Tibial artery (tissue), 4 donors: ENCODE results near the gene HINFP.

Experiments used
- DNase-seq, 2 donors: peaks; one replicate each; pipeline ENCODE4 v3.0.0-alpha.2; 2019
- H3K27ac ChIP-seq, 2 donors: fragments of 200-600 bp; sonication (generic) in 1 of 2; 1 replicate in 1 of 2; 2 replicates in 1 of 2; pipeline ENCODE4 v1.5.1; 2018 to 2019; ENCODE audit warnings: mild to moderate bottlenecking in 1 of 2
- H3K27me3 ChIP-seq, 2 donors: fragments of 200-600 bp; sonication (generic) in 1 of 2; one replicate each; pipeline versions ENCODE4 v1.5.1 to v1.6.0; 2016 to 2019
- H3K36me3 ChIP-seq, 3 donors: fragments of 200-600 bp; sonication (generic) in 2 of 3; one replicate each; pipeline ENCODE4 v1.5.1; 2016 to 2019; ENCODE audit warnings: mild to moderate bottlenecking in 2 of 3
- H3K4me1 ChIP-seq, 4 donors: fragments of 200-600 bp; sonication (generic) in 2 of 4; 1 replicate in 3 of 4; 2 replicates in 1 of 4; pipeline ENCODE4 v1.5.1; 2016 to 2019
- H3K4me3 ChIP-seq, 2 donors: fragments of 200-600 bp; sonication (generic) in 1 of 2; 1 replicate in 1 of 2; 2 replicates in 1 of 2; pipeline ENCODE4 v1.5.1; 2018 to 2019; ENCODE audit warnings: mild to moderate bottlenecking in 2 of 2
- H3K9me3 ChIP-seq, 3 donors: fragments of 200-600 bp; sonication (generic) in 1 of 3; one replicate each; pipeline ENCODE4 v1.5.1; 2016 to 2019
- CTCF ChIP-seq, 2 experiments: fragments of 200-600 bp in 1 of 2; fragments of 450-650 bp in 1 of 2; IDR thresholded peaks; one replicate each; pipeline ENCODE4 v1.5.1; 2017 to 2019; ENCODE audit warnings: antibody characterized with exemption in 2 of 2, mild to moderate bottlenecking in 1 of 2, moderate library complexity in 1 of 2
- intact Hi-C: fragments of 100-400 bp; cut with DNase I; formaldehyde crosslinking; loops from one replicate; pipeline ENCODE4 v1.15.0; 2023; ENCODE audit warnings: low total_unique reads

The HINFP gene

GRCh38 chr11:119149018-119149785, 27.8 kb downstream of the HINFP start, which contains the start of gene ABCG4:
TSS of gene ABCG4 (plus strand) at chr11:119149052. CDS start at chr11:119149966, 914 bp downstream.
- Histone ChIP-seq H3K27ac (no peak within 1 kb of the TSS), H3K4me3 (peak within 1 kb of the TSS; percentile 52 to 64), H3K27me3 (peaks cover 0 to 45% of the 10 kb centered on the region in 2 donors), H3K9me3 (no peaks in the 10 kb centered on the region), H3K36me3 (no peaks in the 10 kb centered on the region), H3K4me1 (peaks cover 0 to 23% (median 14%) of the 10 kb centered on the region in 4 donors)
- no peak for TF ChIP-seq CTCF (IDR thresholded peaks at IDR 0.05)
- no peak for DNase-seq
- intact Hi-C loops = loop anchor here (10.0 kb wide), 1 partner anchor 46 kb away; no protein-coding TSS in a partner anchor

- no peak overlapping the region for H3K27ac ChIP-seq
- no peak for TF ChIP-seq CTCF (IDR thresholded peaks at IDR 0.05)
- H3K4me3 ChIP-seq = peak overlapping the region; percentile 52 to 64
- no peak for DNase-seq
- H3K9me3 ChIP-seq = no peaks in the 10 kb centered on the region
- no peaks in the 10 kb centered on the region for H3K36me3 ChIP-seq
- peaks cover 0 to 19% (median 12%) of the 10 kb centered on the region in 4 donors for H3K4me1 ChIP-seq
- intact Hi-C loops = loop anchor here (10.0 kb wide), 1 partner anchor 45 kb away; no protein-coding TSS in a partner anchor
- peaks cover 0 to 45% of the 10 kb centered on the region in 2 donors for H3K27me3 ChIP-seq
These were observed 28.5 kb downstream of the HINFP start for GRCh38 chr11:119149786-119150275.

- DNase-seq = no peak
- intact Hi-C loops = no loop called here
- Histone ChIP-seq H3K27me3 (peaks cover 0 to 26% of the 10 kb centered on the region in 2 donors), H3K4me3 (no peak overlapping the region), H3K36me3 (no peaks in the 10 kb centered on the region), H3K27ac (no peak overlapping the region), H3K4me1 (peaks cover 0 to 17% (median 12%) of the 10 kb centered on the region in 4 donors), H3K9me3 (no peaks in the 10 kb centered on the region)
- TF ChIP-seq CTCF (IDR thresholded peaks at IDR 0.05) = no peak
These were observed 30.7 kb downstream of the HINFP start for GRCh38 chr11:119152043-119152442.

GRCh38 chr11:119152604-119153003, 31.2 kb downstream of the HINFP start:
- H3K27me3 ChIP-seq = peaks cover 0 to 24% of the 10 kb centered on the region in 2 donors
- intact Hi-C loops = no loop called here
- no peak for TF ChIP-seq CTCF (IDR thresholded peaks at IDR 0.05)
- H3K4me1 ChIP-seq = peaks cover 0 to 17% (median 12%) of the 10 kb centered on the region in 4 donors
- no peak overlapping the region for H3K4me3 ChIP-seq
- DNase-seq = no peak
- no peaks in the 10 kb centered on the region for H3K9me3 ChIP-seq
- no peak overlapping the region for H3K27ac ChIP-seq
- no peaks in the 10 kb centered on the region for H3K36me3 ChIP-seq

- Histone ChIP-seq H3K36me3 (no peaks in the 10 kb centered on the region), H3K27me3 (peaks cover 0 to 18% of the 10 kb centered on the region in 2 donors), H3K4me1 (peaks cover 0 to 17% (median 12%) of the 10 kb centered on the region in 4 donors), H3K4me3 (no peak overlapping the region), H3K9me3 (no peaks in the 10 kb centered on the region), H3K27ac (no peak overlapping the region)
- TF ChIP-seq CTCF (IDR thresholded peaks at IDR 0.05) = no peak
- no peak for DNase-seq
- intact Hi-C loops = no loop called here
These were observed 31.9 kb downstream of the HINFP start for GRCh38 chr11:119153049-119153818.
